NB4 (cell line): Measurements from ENCODE around the gene B3GALNT2.

ENCODE experiments used
- DNase-seq: peaks from one replicate; pipeline ENCODE4 v3.0.0; 2010; ENCODE audit warnings: low read depth
- H3K4me3 ChIP-seq: one replicate; pipeline ENCODE4 v1.5.1; 2011; ENCODE audit warnings: mild to moderate bottlenecking, low read depth, low read length, moderate library complexity
- MYC ChIP-seq: IDR thresholded peaks from 2 replicates; pipeline ENCODE4 v1.6.1; 2011; ENCODE audit warnings: low read depth, low read length
- POLR2A ChIP-seq: IDR thresholded peaks from 2 replicates; pipeline ENCODE4 v1.6.1; 2011; ENCODE audit warnings: mild to moderate bottlenecking; ENCODE audit not compliant: insufficient read length; ENCODE audit errors: extremely low read depth
- TF ChIP-seq, protein P1 (sequence below): IDR thresholded peaks from one replicate; pipeline ENCODE4 v1.5.1; 2012; ENCODE audit warnings: low read depth, low read length
- TF ChIP-seq, protein P2 (sequence below): IDR thresholded peaks from 2 replicates; pipeline ENCODE4 v1.6.1; 2011; ENCODE audit warnings: low read depth, low read length

The B3GALNT2 gene

GRCh38 chr1:235423214-235423652 lies 81.0 kb downstream of the B3GALNT2 start:
- H3K4me3 ChIP-seq = no peak overlapping the region
- TF ChIP-seq, protein P1, sequence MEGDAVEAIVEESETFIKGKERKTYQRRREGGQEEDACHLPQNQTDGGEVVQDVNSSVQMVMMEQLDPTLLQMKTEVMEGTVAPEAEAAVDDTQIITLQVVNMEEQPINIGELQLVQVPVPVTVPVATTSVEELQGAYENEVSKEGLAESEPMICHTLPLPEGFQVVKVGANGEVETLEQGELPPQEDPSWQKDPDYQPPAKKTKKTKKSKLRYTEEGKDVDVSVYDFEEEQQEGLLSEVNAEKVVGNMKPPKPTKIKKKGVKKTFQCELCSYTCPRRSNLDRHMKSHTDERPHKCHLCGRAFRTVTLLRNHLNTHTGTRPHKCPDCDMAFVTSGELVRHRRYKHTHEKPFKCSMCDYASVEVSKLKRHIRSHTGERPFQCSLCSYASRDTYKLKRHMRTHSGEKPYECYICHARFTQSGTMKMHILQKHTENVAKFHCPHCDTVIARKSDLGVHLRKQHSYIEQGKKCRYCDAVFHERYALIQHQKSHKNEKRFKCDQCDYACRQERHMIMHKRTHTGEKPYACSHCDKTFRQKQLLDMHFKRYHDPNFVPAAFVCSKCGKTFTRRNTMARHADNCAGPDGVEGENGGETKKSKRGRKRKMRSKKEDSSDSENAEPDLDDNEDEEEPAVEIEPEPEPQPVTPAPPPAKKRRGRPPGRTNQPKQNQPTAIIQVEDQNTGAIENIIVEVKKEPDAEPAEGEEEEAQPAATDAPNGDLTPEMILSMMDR = no peak
- TF ChIP-seq, protein P2, sequence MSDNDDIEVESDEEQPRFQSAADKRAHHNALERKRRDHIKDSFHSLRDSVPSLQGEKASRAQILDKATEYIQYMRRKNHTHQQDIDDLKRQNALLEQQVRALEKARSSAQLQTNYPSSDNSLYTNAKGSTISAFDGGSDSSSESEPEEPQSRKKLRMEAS = no peak
- no peak for TF ChIP-seq MYC
- TF ChIP-seq POLR2A = no peak
- peak; percentile 67 for DNase-seq

- no peak for TF ChIP-seq POLR2A
- no peak for TF ChIP-seq MYC
- TF ChIP-seq, protein P2 = no peak
- TF ChIP-seq, protein P1 = no peak
- no peak for DNase-seq
- H3K4me3 ChIP-seq = no peak overlapping the region
Observed at GRCh38 chr1:235421751-235422150, 82.5 kb downstream of the B3GALNT2 start.

GRCh38 chr1:235417086-235417697 lies 87.1 kb downstream of the B3GALNT2 start:
- no peak overlapping the region for H3K4me3 ChIP-seq
- DNase-seq = peak; percentile 72
- TF ChIP-seq, protein P1 = peak; percentile 71
- no peak for TF ChIP-seq POLR2A
- peak; percentile 24; the same call in 1 of the 2 replicates for TF ChIP-seq MYC
- TF ChIP-seq, protein P2 = peak; percentile 19; the same call in 1 of the 2 replicates

DNA sequence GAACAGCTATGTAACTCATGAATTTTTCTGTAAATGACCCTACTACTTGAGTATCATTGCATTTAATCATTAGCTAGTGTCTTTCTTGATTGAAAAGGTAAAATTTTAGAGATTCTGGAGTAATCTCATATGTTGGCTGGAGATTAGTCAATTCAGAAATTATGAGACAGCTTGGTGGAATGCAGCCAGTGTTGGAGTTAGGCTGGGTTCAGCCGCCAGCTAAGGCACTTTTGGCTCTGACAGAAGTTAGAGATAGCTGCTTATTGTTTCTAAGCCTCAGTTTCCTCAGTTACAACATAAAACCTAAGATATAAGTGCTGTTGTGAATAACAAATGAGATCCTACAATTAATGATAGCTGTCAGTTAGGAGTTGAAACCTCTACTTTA lies 87.6 kb downstream of the B3GALNT2 start:
- DNase-seq = no peak
- TF ChIP-seq POLR2A (no peak), MYC (no peak)
- TF ChIP-seq, protein P1 = no peak
- TF ChIP-seq, protein P2 = no peak
- no peak overlapping the region for H3K4me3 ChIP-seq

DNA sequence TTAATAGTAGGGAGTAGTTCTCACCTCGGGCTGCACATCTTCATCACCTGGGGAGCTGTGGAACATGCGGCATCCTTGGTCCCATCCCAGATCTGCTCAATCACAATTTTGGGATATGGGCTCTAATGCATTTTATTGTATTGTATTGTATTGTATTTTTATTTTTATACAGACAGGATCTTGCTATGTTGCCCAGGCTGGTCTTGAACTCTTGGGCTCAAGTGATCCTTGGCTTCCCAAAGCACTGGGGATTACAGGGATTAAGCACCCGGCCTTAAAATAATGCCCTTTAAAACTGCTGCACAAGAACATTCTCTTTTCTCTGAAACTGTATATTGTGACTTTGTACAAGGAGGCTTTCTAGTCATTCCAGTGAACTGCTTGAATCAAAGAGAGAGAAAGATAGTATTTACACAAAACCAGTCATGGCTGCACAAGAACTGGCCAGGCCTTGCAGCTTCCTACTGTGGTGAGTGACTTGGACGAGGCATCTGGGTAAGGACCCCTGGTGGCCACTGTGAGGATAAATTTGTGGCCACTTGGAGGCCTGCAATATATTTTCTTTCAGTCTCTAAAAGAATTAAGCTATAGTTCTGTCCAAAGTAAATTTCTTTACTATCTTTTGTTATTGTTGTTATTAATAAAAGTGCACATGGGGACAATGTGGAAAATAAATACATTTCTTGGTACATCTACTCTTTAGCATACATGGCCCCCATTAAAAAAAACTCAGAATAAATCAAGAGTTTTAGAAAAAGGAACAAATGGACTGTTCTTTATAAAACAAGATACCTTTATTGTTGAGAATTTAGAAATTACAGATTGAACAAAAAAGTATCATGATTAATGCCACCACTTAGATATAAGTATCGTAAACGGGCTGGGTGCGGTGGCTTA lies 89.0 kb downstream of the B3GALNT2 start:
- DNase-seq = peak; percentile 80
- no peak for TF ChIP-seq POLR2A
- TF ChIP-seq, protein P1 = peak; percentile 59
- TF ChIP-seq, protein P2 = peak; percentile 25; the same call in 1 of the 2 replicates
- H3K4me3 ChIP-seq = no peak overlapping the region
